ENCODE measurements around the gene CUX1. TPM values are rescaled to one million over a fixed set of nuclear protein-coding genes. Genes with fewer than 3 reads are reported as not detected.
"Not testable (repeated sequence)": the region's sequence is repeated elsewhere in the genome, so short reads cannot be mapped to it uniquely, and the experiment has no call there.

The CUX1 gene
- total RNA-seq, 2 donors from 2014 or later, result 24.7 to 26.2 TPM

DNA sequence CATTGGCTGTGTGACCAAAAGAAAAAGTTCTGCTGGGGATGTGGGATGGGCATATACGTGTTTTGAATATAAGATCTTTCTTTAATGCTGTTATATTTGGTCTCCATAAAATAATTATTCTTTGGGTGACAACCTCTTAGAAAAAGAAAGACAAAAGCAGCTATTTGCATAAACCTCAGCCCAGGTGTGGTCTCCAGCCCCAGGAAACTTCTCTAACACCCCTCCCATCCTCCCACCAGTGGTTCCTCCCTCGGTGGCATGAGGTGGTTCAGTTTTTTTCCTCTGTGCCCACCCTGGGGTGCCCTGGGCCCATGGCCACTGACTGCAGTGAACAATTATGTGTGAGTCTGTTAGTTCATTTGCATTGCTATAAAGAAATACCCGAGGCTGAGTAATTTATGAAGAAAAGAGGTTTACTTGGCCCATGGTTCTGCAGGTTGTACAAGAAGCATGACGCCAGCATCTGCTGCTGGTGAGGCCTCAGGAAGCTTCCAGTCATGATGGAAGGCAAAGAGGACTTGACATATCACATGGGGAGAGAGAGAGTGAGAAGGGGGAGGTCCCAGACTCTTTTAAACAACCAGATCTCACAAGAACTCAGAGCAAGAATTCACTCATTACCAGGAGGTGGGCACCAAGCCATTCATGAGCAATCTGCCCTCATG, 165.9 kb downstream of the CUX1 start:
- Mint-ChIP-seq H3K4me3 (no peak overlapping the region), H3K4me1 (ENCODE audit: low read depth) (peaks cover 18% of the 10 kb centered on the region), H3K27ac (no peak overlapping the region), H3K36me3 (ENCODE audit: insufficient read depth in 2 of 2) (peaks cover 0 to under 1% of the 10 kb centered on the region in 2 donors), H3K9me3 (no peaks in the 10 kb centered on the region), H3K27me3 (ENCODE audit: low read depth) (no peaks in the 10 kb centered on the region)
- DNase-seq (no peak), ATAC-seq (replicated peaks in 1 of 2) (no peak)

DNA sequence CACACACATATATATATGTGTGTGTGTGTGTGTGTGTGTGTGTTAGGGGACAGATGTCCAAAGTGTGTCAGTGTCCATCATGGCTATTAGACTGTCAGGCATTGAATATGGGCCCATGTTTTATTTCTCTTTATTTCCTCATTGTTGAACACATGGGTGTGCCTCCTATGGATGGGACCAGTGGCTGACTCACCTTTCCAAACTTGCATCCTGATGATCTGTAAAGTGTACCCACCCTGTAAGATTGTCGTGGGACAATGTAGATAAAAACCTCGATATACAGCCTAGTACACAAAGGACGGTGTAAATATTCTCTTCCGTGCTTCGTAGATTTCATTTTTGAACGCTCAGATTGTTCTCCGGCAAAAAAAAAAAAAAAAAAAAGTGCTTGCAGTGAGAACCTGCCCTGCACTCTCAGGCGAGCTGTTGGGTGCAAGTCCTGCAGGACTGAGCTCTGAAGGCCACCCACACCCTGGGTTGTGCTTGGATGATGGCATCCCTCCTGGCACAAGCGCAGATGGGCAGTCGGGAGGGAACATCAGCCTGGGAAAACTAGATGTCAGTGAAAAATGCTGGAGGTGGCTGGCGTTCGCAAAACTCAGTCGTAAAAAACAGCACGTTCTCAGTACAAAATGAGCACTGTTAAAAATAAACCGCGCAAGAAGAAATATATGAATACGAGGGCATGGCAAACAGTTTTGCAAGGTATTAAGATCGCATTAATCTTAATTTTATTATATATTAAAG, 166.9 kb downstream of the CUX1 start:
- Mint-ChIP-seq H3K27ac (no peak overlapping the region), H3K9me3 (no peaks in the 10 kb centered on the region), H3K4me1 (ENCODE audit: low read depth) (peaks cover 17% of the 10 kb centered on the region), H3K36me3 (ENCODE audit: insufficient read depth in 2 of 2) (peaks cover 0 to 2% of the 10 kb centered on the region in 2 donors), H3K4me3 (no peak overlapping the region), H3K27me3 (ENCODE audit: low read depth) (no peaks in the 10 kb centered on the region)
- no peak for DNase-seq
- no peak for ATAC-seq (replicated peaks in 1 of 2)

DNA sequence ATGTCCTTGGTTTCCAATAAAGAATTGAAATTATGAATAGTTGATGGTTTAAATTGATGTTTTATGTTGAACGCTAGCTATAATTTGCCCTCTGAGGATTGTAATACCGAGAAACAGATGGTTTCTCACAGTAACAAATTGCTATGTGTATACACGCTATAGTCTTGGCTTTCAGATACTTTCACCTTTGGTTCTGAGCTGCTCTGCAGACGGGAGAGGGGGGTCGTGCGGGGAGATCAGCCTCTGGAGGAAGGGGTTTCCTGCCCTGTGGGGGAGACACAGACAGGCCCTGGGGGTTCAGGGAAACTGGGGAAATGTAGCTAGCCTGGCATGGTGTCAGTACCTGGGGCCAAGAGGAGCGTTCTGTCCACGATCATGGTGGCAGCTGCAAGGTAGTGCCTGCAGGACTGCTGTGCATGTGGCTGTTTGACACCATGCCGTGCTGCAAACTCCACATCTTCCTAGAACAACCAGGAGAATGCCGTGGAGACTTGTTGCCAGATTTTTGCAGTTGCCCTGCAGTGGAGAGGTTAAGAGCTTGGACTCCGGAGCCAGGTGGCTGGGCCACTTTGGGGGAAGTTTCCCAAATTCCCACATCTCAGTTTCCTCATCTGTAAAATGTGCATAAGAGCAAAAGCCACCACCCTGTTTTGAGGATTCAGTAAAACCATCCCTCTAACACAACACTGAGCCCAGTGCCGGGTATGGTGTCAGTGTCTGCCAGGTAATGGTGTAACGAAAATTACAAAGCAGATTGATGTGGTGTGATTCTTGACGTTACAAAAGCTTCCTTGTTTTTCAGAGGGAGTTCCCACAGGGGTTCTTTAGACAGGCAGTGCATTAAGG, 167.9 kb downstream of the CUX1 start:
- H3K4me3 Mint-ChIP-seq, result no peak overlapping the region
- DNase-seq, result no peak
- no peaks in the 10 kb centered on the region for H3K9me3 Mint-ChIP-seq
- ATAC-seq (replicated peaks in 1 of 2), result no peak
- peaks cover 0 to 2% of the 10 kb centered on the region in 2 donors for H3K36me3 Mint-ChIP-seq (ENCODE audit: insufficient read depth in 2 of 2)
- H3K27ac Mint-ChIP-seq, result no peak overlapping the region
- H3K4me1 Mint-ChIP-seq (ENCODE audit: low read depth), result peaks cover 17% of the 10 kb centered on the region
- no peaks in the 10 kb centered on the region for H3K27me3 Mint-ChIP-seq (ENCODE audit: low read depth)

DNA sequence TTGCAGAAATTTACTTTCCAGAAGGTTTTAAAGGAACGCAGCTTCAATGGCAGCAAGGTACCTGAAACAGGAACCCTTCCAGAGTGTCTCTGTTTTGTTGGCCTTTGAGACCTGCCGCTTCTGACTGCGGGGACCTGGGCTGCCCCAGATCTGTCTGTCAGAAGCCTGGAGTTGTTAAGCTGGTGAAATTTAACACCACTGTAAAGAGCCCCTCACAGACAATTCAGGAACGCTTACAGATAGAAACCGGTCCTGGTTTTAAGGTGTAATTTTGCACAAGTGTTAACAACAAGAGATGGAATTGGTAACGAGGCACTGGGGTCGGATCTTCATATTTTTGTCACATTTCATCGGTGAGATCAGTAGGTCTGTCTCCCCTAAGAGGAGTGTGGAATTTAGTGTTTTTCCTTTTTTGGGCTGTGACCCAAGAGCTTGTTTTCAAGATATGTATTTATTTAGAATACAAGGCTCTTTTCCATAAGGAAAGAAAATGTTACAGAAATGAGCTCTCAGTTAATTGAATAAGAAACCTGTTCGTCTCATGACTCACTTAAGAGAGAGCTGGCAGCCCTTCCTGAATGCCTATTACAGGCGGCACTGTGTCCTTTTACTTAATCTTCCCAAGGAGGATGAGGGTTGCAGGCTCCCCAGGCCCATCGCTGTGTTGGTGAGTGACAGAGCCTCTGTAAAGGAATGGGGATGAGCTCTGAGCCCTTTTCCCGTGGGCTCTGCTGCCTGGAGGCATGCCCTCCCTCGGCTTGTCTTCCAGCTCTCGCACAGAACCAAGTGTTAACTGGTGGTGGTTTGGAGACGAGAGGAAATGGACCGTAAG, 168.7 kb downstream of the CUX1 start:
- H3K9me3 Mint-ChIP-seq, result no peaks in the 10 kb centered on the region
- H3K4me3 Mint-ChIP-seq, result no peak overlapping the region
- H3K4me1 Mint-ChIP-seq (ENCODE audit: low read depth), result peaks cover 24% of the 10 kb centered on the region
- no peak for ATAC-seq (replicated peaks in 1 of 2)
- H3K36me3 Mint-ChIP-seq (ENCODE audit: insufficient read depth in 2 of 2), result peaks cover 0 to 2% of the 10 kb centered on the region in 2 donors
- H3K27me3 Mint-ChIP-seq (ENCODE audit: low read depth), result no peaks in the 10 kb centered on the region
- no peak for DNase-seq
- H3K27ac Mint-ChIP-seq, result no peak overlapping the region

DNA sequence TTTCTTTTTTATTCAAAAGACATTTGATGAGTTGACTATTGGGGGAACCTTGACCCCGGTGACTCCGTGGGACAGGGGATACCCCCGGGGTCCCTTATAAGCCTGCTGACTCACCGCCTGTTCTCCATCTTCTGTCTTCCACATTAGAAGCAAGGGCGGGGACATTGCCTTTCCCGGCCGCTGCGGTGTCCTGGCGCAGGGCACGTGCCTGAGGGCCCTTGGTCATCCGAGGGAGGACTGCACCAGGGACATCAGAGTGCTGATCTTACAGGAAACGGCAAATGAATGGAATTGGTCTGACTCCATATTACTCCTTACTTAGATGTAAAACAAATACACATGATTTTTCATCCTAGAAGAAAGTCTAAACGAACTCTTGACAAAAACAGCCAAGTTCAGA, 170.1 kb downstream of the CUX1 start:
- DNase-seq (no peak), ATAC-seq (replicated peaks in 1 of 2) (no peak)
- Mint-ChIP-seq H3K27ac (no peak overlapping the region), H3K4me3 (no peak overlapping the region), H3K4me1 (ENCODE audit: low read depth) (peaks cover 15% of the 10 kb centered on the region), H3K9me3 (no peaks in the 10 kb centered on the region), H3K27me3 (ENCODE audit: low read depth) (no peaks in the 10 kb centered on the region), H3K36me3 (ENCODE audit: insufficient read depth in 2 of 2) (peaks cover 0 to 2% of the 10 kb centered on the region in 2 donors)

DNA sequence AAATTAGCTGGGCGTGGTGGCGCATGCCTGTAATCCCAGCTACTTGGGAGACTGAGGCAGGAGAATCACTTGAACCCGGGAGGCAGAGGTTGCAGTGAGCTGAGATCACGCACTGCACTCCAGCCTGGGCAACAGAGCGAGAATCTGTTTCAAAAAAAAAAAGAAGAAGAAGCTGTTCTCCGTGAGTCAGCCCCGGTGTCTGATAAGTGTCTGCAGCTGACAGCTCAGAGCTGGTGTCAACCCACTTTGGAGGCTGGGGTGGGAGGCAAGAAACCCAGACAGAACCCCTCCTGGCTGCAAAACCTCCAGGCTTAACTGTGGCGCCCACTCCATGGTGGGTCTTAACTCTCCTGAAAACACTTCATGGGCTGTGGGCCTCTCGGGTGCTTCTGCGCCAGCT, 170.6 kb downstream of the CUX1 start:
- not testable (repeated sequence) for H3K27ac Mint-ChIP-seq; H3K4me3 Mint-ChIP-seq; H3K9me3 Mint-ChIP-seq; H3K27me3 Mint-ChIP-seq (ENCODE audit: low read depth); H3K36me3 Mint-ChIP-seq (ENCODE audit: insufficient read depth in 2 of 2); ATAC-seq (replicated peaks in 1 of 2); DNase-seq
- H3K4me1 Mint-ChIP-seq (ENCODE audit: low read depth), result peaks cover 14% of the 10 kb centered on the region

DNA sequence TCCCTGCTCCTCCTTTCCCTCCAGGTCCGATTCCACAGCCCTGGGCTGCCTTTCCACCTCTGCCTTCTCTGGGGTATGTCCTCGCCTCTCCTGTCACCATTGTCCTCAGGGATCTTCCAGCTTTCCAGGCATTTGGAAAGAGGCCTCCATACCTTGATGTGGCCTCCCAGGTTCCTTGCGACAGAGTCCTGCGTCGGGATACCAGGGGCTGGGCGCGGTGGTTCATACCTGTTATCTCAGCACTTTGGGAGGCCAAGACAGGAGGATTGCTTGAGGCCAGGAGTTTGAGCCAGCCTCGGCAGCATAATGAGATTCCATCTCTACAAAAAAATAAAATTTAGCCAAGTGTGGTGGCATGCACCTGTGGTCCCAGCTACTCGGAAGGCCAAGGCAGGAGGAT, 171.1 kb downstream of the CUX1 start:
- H3K27ac Mint-ChIP-seq, result no peak overlapping the region
- peaks cover 14% of the 10 kb centered on the region for H3K4me1 Mint-ChIP-seq (ENCODE audit: low read depth)
- ATAC-seq (replicated peaks in 1 of 2) (no peak), DNase-seq (no peak)
- no peaks in the 10 kb centered on the region for H3K27me3 Mint-ChIP-seq (ENCODE audit: low read depth)
- H3K4me3 Mint-ChIP-seq, result no peak overlapping the region
- no peaks in the 10 kb centered on the region for H3K9me3 Mint-ChIP-seq
- peaks cover 0 to 2% of the 10 kb centered on the region in 2 donors for H3K36me3 Mint-ChIP-seq (ENCODE audit: insufficient read depth in 2 of 2)

DNA sequence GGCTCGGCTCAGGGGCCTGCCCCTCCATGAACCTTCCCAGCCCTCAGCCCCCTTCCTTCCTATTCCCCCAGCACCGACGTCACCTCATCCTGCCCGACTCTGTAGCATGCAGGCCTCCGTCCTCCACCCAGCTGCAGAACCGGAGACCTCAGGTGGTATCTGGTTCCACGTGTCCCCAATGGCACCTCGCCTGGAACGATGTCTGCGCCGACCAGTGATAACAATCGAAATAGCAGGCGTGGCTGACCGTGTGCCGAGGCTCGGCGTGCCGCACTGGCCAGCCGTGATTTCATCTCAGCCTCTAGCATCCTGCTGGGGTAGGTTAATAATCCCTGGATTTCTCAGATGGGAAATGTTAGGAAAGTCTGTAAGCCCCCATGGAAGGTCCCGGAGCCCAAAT, 171.7 kb downstream of the CUX1 start:
- H3K27me3 Mint-ChIP-seq (ENCODE audit: low read depth), result no peaks in the 10 kb centered on the region
- H3K4me1 Mint-ChIP-seq (ENCODE audit: low read depth), result peaks cover 14% of the 10 kb centered on the region
- no peak for DNase-seq
- H3K27ac Mint-ChIP-seq, result no peak overlapping the region
- no peak overlapping the region for H3K4me3 Mint-ChIP-seq
- ATAC-seq (replicated peaks in 1 of 2), result no peak
- peaks cover 0 to 2% of the 10 kb centered on the region in 2 donors for H3K36me3 Mint-ChIP-seq (ENCODE audit: insufficient read depth in 2 of 2)
- no peaks in the 10 kb centered on the region for H3K9me3 Mint-ChIP-seq

DNA sequence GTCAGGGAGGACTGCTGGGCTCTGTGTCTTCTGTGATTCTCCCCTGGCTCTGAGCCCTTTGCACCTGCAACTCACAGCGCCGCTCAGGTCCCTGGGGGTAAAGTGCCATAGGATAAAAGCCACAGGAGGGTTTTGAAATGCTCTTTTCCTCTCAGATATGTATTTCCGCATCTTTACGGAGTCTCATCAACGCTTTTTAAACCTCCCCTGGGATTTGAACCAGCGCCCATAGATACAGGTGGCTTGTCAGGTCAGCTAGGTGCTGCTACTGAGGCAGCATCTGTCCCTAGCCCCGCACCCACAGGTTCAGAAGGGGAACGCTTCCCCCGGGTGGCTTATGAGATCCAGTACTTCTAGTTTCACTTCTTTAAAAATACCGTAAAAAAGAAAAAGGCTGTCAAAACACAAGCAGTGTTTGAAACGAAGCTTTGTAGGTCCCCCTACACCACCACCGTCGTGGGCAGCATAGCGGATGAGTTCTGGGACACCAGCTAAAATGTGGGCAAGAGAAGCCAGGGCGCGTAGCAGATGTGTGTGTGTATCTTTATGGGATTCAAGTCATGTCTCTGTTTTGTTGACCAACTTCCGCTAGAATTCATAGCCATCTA, 173.5 kb downstream of the CUX1 start:
- ATAC-seq (replicated peaks in 1 of 2) (peak in 1 of 2 donors; percentile 37), DNase-seq (peak; percentile 2 to 3)
- peaks cover 14% of the 10 kb centered on the region for H3K4me1 Mint-ChIP-seq (ENCODE audit: low read depth)
- H3K9me3 Mint-ChIP-seq, result no peaks in the 10 kb centered on the region
- H3K36me3 Mint-ChIP-seq (ENCODE audit: insufficient read depth in 2 of 2), result peaks cover 0 to 2% of the 10 kb centered on the region in 2 donors
- H3K4me3 Mint-ChIP-seq, result peak overlapping the region; percentile 64 to 70
- no peaks in the 10 kb centered on the region for H3K27me3 Mint-ChIP-seq (ENCODE audit: low read depth)
- peak overlapping the region; percentile 72 for H3K27ac Mint-ChIP-seq

DNA sequence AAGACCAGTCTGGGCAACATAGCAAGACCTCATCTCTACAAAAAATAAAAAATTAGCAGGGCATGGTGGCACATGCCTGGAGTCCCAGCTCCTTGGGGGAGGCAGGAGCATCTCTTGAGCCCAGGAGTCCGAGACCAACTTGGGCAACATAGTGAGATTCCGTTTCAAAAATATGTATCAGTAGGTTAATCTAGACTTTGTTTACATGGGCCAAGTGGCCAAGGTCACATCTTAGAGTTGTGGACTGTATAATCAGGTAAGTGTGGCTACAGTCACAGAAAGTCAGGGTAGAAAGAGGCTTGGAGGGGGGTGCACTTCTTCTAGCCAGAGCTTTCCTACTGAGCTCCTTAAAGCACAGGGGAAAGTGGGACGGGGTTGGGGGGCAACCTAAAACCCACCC, 174.4 kb downstream of the CUX1 start:
- no peaks in the 10 kb centered on the region for H3K9me3 Mint-ChIP-seq
- DNase-seq (no peak), ATAC-seq (replicated peaks in 1 of 2) (no peak)
- H3K36me3 Mint-ChIP-seq (ENCODE audit: insufficient read depth in 2 of 2), result peaks cover 0 to 2% of the 10 kb centered on the region in 2 donors
- peaks cover 14% of the 10 kb centered on the region for H3K4me1 Mint-ChIP-seq (ENCODE audit: low read depth)
- no peaks in the 10 kb centered on the region for H3K27me3 Mint-ChIP-seq (ENCODE audit: low read depth)
- H3K27ac Mint-ChIP-seq, result no peak overlapping the region
- no peak overlapping the region for H3K4me3 Mint-ChIP-seq

DNA sequence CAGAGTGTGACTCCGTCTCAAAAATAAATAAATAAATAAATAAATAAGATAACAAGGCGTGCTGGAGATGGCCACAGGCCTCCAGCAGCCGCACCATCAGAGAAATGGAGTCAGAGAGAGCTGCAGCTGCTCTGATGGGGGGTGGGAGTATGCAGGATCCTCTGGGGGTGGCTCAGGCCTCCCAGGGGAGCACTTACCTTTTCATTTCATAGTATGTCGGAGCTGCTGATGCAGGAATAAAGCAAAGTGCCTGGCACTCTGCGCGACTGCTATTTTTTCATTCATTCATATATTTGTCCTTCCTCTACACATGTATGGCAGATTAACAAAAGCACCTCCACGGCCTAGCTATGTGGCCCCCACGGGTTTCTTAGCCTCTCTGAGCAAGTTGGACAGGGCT, 175.9 kb downstream of the CUX1 start:
- ATAC-seq (replicated peaks in 1 of 2), result no peak
- H3K4me3 Mint-ChIP-seq, result no peak overlapping the region

DNA sequence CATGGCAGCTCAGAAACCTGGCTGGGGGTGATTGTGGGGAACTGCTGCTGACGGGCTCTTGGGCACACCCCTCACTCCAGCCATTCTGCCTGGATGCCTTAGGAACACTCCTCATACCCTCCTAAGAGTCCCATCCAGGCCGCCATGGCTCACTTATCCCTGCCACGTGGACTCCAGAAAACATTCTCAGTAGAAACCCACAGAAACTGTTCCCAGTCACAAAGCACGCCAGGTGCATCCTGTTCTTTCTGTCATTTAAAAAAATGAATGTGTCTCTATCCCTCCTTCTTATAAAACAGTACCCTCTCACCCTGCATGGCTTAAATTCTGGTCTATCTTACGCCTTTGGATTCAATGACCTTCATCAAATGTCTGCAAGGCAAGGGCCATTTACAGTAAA, 177.7 kb downstream of the CUX1 start:
- Mint-ChIP-seq H3K27me3 (ENCODE audit: low read depth) (no peaks in the 10 kb centered on the region), H3K36me3 (ENCODE audit: insufficient read depth in 2 of 2) (no peaks in the 10 kb centered on the region), H3K4me3 (no peak overlapping the region), H3K4me1 (ENCODE audit: low read depth) (peaks cover 9% of the 10 kb centered on the region), H3K27ac (no peak overlapping the region), H3K9me3 (no peaks in the 10 kb centered on the region)
- no peak for ATAC-seq (replicated peaks in 1 of 2)
- no peak for DNase-seq

More for the DNA sequence above, 175.9 kb downstream of the CUX1 start:
- Mint-ChIP-seq H3K27ac (no peak overlapping the region), H3K9me3 (no peaks in the 10 kb centered on the region), H3K27me3 (ENCODE audit: low read depth) (no peaks in the 10 kb centered on the region), H3K4me1 (ENCODE audit: low read depth) (peaks cover 12% of the 10 kb centered on the region), H3K36me3 (ENCODE audit: insufficient read depth in 2 of 2) (peaks cover 0 to 2% of the 10 kb centered on the region in 2 donors)
- no peak for DNase-seq
